Endothelial cell of umbilical vein (primary cell): Measurements from ENCODE around the gene ZNF354C. TPM values are rescaled to one million over a fixed set of nuclear protein-coding genes. Genes with fewer than 3 reads are reported as not detected.

Experiments
- BruUV-seq: library from RNA; stranded (reverse); fragments of 400-500 nt; replicated peaks from 2 replicates; lab custom pipeline; 2021; lab: Mats Ljungman, UMichigan
- CTCF ChIA-PET: fragments of 300-600, 350-600 bp; sonication (Branson Sonifier 250); formaldehyde crosslinking; loops from one replicate; lab custom pipeline; 2021; ENCODE audit warnings: antibody characterized with exemption, inconsistent platforms; lab: Charles Lee
- POLR2A ChIA-PET: fragments of 300-600, 350-600 bp; sonication (Branson Sonifier 250); formaldehyde crosslinking; loops from one replicate; lab custom pipeline; 2021; ENCODE audit warnings: antibody characterized with exemption, inconsistent platforms; lab: Charles Lee
- DNase-seq: peaks from one replicate; pipeline ENCODE4 v3.0.0-alpha.2; 2011; ENCODE audit warnings: low read depth, low spot score
- FAIRE-seq: peaks from 2 replicates; lab custom pipeline; 2011; peaks lifted over from hg19 to GRCh38; lab: Jason Lieb, UNC
- H2AFZ ChIP-seq: 2 replicates; pipeline ENCODE4 v1.6.0; 2012; ENCODE audit warnings: low read depth, low read length, control low read depth, inconsistent platforms
- H3K27ac ChIP-seq: 2 replicates; pipeline ENCODE4 v1.5.1; 2011; ENCODE audit warnings: low read depth, mild to moderate bottlenecking, control low read depth, low read length, moderate library complexity; ENCODE audit not compliant: insufficient read depth
- H3K27me3 ChIP-seq, 2 experiments: 2 replicates each; pipeline versions ENCODE4 v1.6.0 to v1.6.1; 2011; ENCODE audit warnings: low read length in 2 of 2, mixed read lengths in 1 of 2; ENCODE audit not compliant: control insufficient read depth in 2 of 2, insufficient read depth in 2 of 2
- H3K36me3 ChIP-seq, 2 experiments: 2 replicates in 1 of 2; 3 replicates in 1 of 2; pipeline ENCODE4 v1.5.1; 2011; ENCODE audit warnings: low read length in 2 of 2, mild to moderate bottlenecking in 1 of 2, moderate library complexity in 1 of 2; ENCODE audit not compliant: control insufficient read depth in 2 of 2, insufficient read depth in 2 of 2; ENCODE audit errors: extremely low read depth in 1 of 2
- H3K4me1 ChIP-seq: 3 replicates; pipeline ENCODE4 v1.5.1; 2011; ENCODE audit warnings: mild to moderate bottlenecking, low read length; ENCODE audit not compliant: control insufficient read depth, insufficient read depth; ENCODE audit errors: extremely low read depth
- H3K4me2 ChIP-seq: 2 replicates; pipeline ENCODE4 v1.6.1; 2011; ENCODE audit warnings: low read length, control low read depth, mixed read lengths; ENCODE audit not compliant: insufficient read depth
- H3K4me3 ChIP-seq, 3 experiments: fragments of 200-600 bp in 1 of 3; sonication (generic), shearing (Covaris generic) in 1 of 3; replicated peaks in 1 of 3; 2 replicates each; pipeline ENCODE4 v1.5.1; 2011 to 2016; ENCODE audit warnings: control low read depth in 3 of 3, low read length in 3 of 3, mild to moderate bottlenecking in 2 of 3, inconsistent platforms in 1 of 3, low read depth in 1 of 3, moderate library complexity in 1 of 3; ENCODE audit not compliant: insufficient read depth in 1 of 3
- H3K79me2 ChIP-seq: 2 replicates; pipeline ENCODE4 v1.6.0; 2012; ENCODE audit warnings: low read length, inconsistent platforms; ENCODE audit not compliant: control insufficient read depth, insufficient read depth
- H3K9ac ChIP-seq: replicated peaks from 2 replicates; pipeline ENCODE3; 2011; ENCODE audit warnings: low read length, control low read depth; ENCODE audit not compliant: insufficient read depth; ENCODE audit errors: extremely low read depth
- H3K9me1 ChIP-seq: replicated peaks from 3 replicates; pipeline ENCODE4 v1.6.0; 2011; ENCODE audit warnings: mild to moderate bottlenecking, low read length; ENCODE audit not compliant: control insufficient read depth, insufficient read depth; ENCODE audit errors: extremely low read depth
- H3K9me3 ChIP-seq: replicated peaks from 2 replicates; pipeline ENCODE4 v1.5.1; 2012; ENCODE audit warnings: low read length, inconsistent platforms; ENCODE audit not compliant: control insufficient read depth, insufficient read depth
- H4K20me1 ChIP-seq: replicated peaks from 2 replicates; pipeline ENCODE3; 2011; ENCODE audit warnings: mild to moderate bottlenecking, low read length; ENCODE audit not compliant: control insufficient read depth, insufficient read depth; ENCODE audit errors: extremely low read depth
- CTCF ChIP-seq, 2 donors: IDR thresholded peaks; 1 replicate in 1 of 2; 2 replicates in 1 of 2; pipeline ENCODE4 v1.5.1; 2011; ENCODE audit warnings: low read length in 2 of 2, mild to moderate bottlenecking in 2 of 2, moderate library complexity in 2 of 2, control low read depth in 1 of 2, inconsistent platforms in 1 of 2, low read depth in 1 of 2; ENCODE audit not compliant: insufficient read depth in 1 of 2; ENCODE audit errors: extremely low read depth in 1 of 2
- EZH2 ChIP-seq: IDR thresholded peaks from 2 replicates; pipeline ENCODE4 v1.6.1; 2012; ENCODE audit warnings: borderline replicate concordance, low read depth, mild to moderate bottlenecking, moderate library complexity, low read length, inconsistent platforms; ENCODE audit not compliant: severe bottlenecking
- FOS ChIP-seq: IDR thresholded peaks from 2 replicates; pipeline ENCODE4 v1.6.1; 2011; ENCODE audit warnings: mild to moderate bottlenecking, low read length, moderate library complexity, borderline replicate concordance; ENCODE audit not compliant: insufficient read depth
- GATA2 ChIP-seq: IDR thresholded peaks from 2 replicates; pipeline ENCODE4 v1.7.0; 2011; ENCODE audit warnings: low read depth, mild to moderate bottlenecking, moderate library complexity, mixed read lengths, low read length; ENCODE audit not compliant: insufficient read length, insufficient read depth
- JUN ChIP-seq: IDR thresholded peaks from 2 replicates; pipeline ENCODE4 v1.6.1; 2011; ENCODE audit warnings: borderline replicate concordance, low read depth; ENCODE audit not compliant: insufficient read length, insufficient read depth
- MAX ChIP-seq: IDR thresholded peaks from 2 replicates; pipeline ENCODE4 v1.6.1; 2011; ENCODE audit not compliant: insufficient read depth, insufficient read length
- MYC ChIP-seq: IDR thresholded peaks from one replicate; pipeline ENCODE4 v1.6.1; 2011; ENCODE audit warnings: mild to moderate bottlenecking, low read depth, low read length
- POLR2A ChIP-seq: IDR thresholded peaks from 2 replicates; pipeline ENCODE4 v1.6.1; 2012; ENCODE audit warnings: low read depth, mild to moderate bottlenecking, control low read depth, low read length
- POLR2AphosphoS5 ChIP-seq: IDR thresholded peaks from 2 replicates; pipeline ENCODE4 v1.6.1; 2012; ENCODE audit warnings: low read depth, mild to moderate bottlenecking, control low read depth, low read length, moderate library complexity; ENCODE audit not compliant: insufficient read depth
- dilution Hi-C: fragments of 300-500 bp; cut with MboI; formaldehyde crosslinking; loops from one replicate; pipeline ENCODE4 v1.15.0; 2019; ENCODE audit warnings: low sequenced_read_pairs; ENCODE audit not compliant: extremely low pct_ligation_motif_present
- intact Hi-C: fragments of 100-400 bp; cut with micrococcal nuclease; formaldehyde crosslinking; loops from one replicate; pipeline ENCODE4 v1.10.0; 2022
- polyA plus RNA-seq, 4 experiments: library from polyadenylated mRNA; depleted of rRNA in 3 of 4; stranded (reverse) in 3 of 4; unstranded in 1 of 4; fragments of >200 nt; gene quantifications; 2 replicates each; pipeline versions ENCODE4 v1.2.1 to v1.2.3, GENCODE V29; 2011 to 2012; ENCODE audit warnings: missing spikeins in 1 of 4
- total RNA-seq: library from RNA; stranded (reverse); gene quantifications from 2 replicates; pipeline ENCODE4 v1.2.3, GENCODE V29; 2021

The ZNF354C gene
- total and polyA plus RNA-seq, 2 donors (not counting 3 experiments of a cell fraction or from before 2014, with no cell fraction given), result 1.5 to 4.7 TPM

GRCh38 chr5:179111267-179112207 is 51.4 kb downstream of the ZNF354C start:
- no peak overlapping the region for H3K4me2 ChIP-seq
- H3K27ac ChIP-seq, result no peak overlapping the region
- H3K9me1 ChIP-seq, result no peaks in the 10 kb centered on the region
- no peaks in the 10 kb centered on the region for H3K79me2 ChIP-seq
- H3K4me3 ChIP-seq, result no peak overlapping the region
- no TSS peak for BruUV-seq
- no peaks in the 10 kb centered on the region for H4K20me1 ChIP-seq
- no peak overlapping the region for H3K9ac ChIP-seq
- no peaks in the 10 kb centered on the region for H3K4me1 ChIP-seq
- FAIRE-seq, result no peak
- no peaks in the 10 kb centered on the region for H3K36me3 ChIP-seq
- ChIA-PET CTCF (no interaction called here), POLR2A (no interaction called here)
- intact Hi-C loops, result no loop called here
- no peak for DNase-seq
- no peaks in the 10 kb centered on the region for H3K27me3 ChIP-seq
- no peak for TF ChIP-seq MAX
- no peak for TF ChIP-seq POLR2AphosphoS5
- TF ChIP-seq EZH2, result no peak
- TF ChIP-seq JUN, result no peak
- no peak for TF ChIP-seq GATA2
- no peak for TF ChIP-seq CTCF (IDR thresholded peaks at IDR 0.05; ENCODE audit: extremely low read depth in 1 of 2, insufficient read depth in 1 of 2, low read depth in 1 of 2, low read length in 2 of 2)
- no peak for TF ChIP-seq POLR2A
- TF ChIP-seq FOS, result no peak
- TF ChIP-seq MYC, result no peak
- H2AFZ ChIP-seq, result no peak overlapping the region
- H3K9me3 ChIP-seq, result peaks cover 4% of the 10 kb centered on the region
- dilution Hi-C loops, result no loop called here
